Measurements from ENCODE around the gene FOSL2.

Gene FOSL2

GRCh38 chr2:28387082-28387960, 5.3 kb upstream of the FOSL2 start:
- TF ChIP-seq CTCF (IDR thresholded peaks at IDR 0.05; ENCODE audit: low read length) (no peak), EZH2 (optimal IDR thresholded peaks at IDR 0.05; ENCODE audit: low read depth, low read length) (no peak), EZH2phosphoT487 (IDR thresholded peaks at IDR 0.05; ENCODE audit: low read length) (no peak)
- H3K9me2 ChIP-seq (replicated peaks; ENCODE audit: insufficient read depth, low read length) = no peaks in the 10 kb centered on the region
- H3K4me1 ChIP-seq (ENCODE audit: low read length) = no peaks in the 10 kb centered on the region
- H3K36me3 ChIP-seq (replicated peaks; ENCODE audit: insufficient read depth, low read length) = no peaks in the 10 kb centered on the region
- no peak overlapping the region for H3K4me2 ChIP-seq (ENCODE audit: low read depth, low read length)
- no peaks in the 10 kb centered on the region for H3K9me3 ChIP-seq (replicated peaks; ENCODE audit: insufficient read depth, low read length)
- no peaks in the 10 kb centered on the region for H3K79me2 ChIP-seq (ENCODE audit: low read length)
- no peaks in the 10 kb centered on the region for H4K20me1 ChIP-seq (ENCODE audit: insufficient read depth, low read length)
- DNase-seq = no peak
- H3K9ac ChIP-seq (ENCODE audit: low read length) = no peak overlapping the region
- peaks cover 21% of the 10 kb centered on the region for H3F3A ChIP-seq (ENCODE audit: insufficient read depth, low read length)
- no peak overlapping the region for H3K27ac ChIP-seq (ENCODE audit: low read length)
- no peak overlapping the region for H2AFZ ChIP-seq (ENCODE audit: low read length)
- no peak overlapping the region for H3K4me3 ChIP-seq (ENCODE audit: low read length)
- H3K27me3 ChIP-seq (replicated peaks; ENCODE audit: insufficient read depth, low read length) = no peaks in the 10 kb centered on the region

GRCh38 chr2:28389399-28390240, 3.0 kb upstream of the FOSL2 start:
- peak overlapping the region; percentile 98 for H3K4me3 ChIP-seq (ENCODE audit: low read length)
- H3K9ac ChIP-seq (ENCODE audit: low read length) = peak overlapping the region; percentile 96
- DNase-seq = no peak
- no peaks in the 10 kb centered on the region for H3K9me2 ChIP-seq (replicated peaks; ENCODE audit: insufficient read depth, low read length)
- peaks cover 11% of the 10 kb centered on the region for H3K79me2 ChIP-seq (ENCODE audit: low read length)
- H2AFZ ChIP-seq (ENCODE audit: low read length) = peak overlapping the region; percentile 90
- peaks cover 2% of the 10 kb centered on the region; the same call in 1 of the 2 replicates for H3K4me1 ChIP-seq (ENCODE audit: low read length)
- peak overlapping the region; percentile 98; the same call in 1 of the 2 replicates for H3K27ac ChIP-seq (ENCODE audit: low read length)
- no peaks in the 10 kb centered on the region for H4K20me1 ChIP-seq (ENCODE audit: insufficient read depth, low read length)
- H3F3A ChIP-seq (ENCODE audit: insufficient read depth, low read length) = peaks cover 30% of the 10 kb centered on the region
- H3K27me3 ChIP-seq (replicated peaks; ENCODE audit: insufficient read depth, low read length) = no peaks in the 10 kb centered on the region
- no peaks in the 10 kb centered on the region for H3K36me3 ChIP-seq (replicated peaks; ENCODE audit: insufficient read depth, low read length)
- H3K4me2 ChIP-seq (ENCODE audit: low read depth, low read length) = peak overlapping the region; percentile 85
- TF ChIP-seq CTCF (IDR thresholded peaks at IDR 0.05; ENCODE audit: low read length) = no peak; the same call in 1 of the 2 replicates
- TF ChIP-seq EZH2phosphoT487 (IDR thresholded peaks at IDR 0.05; ENCODE audit: low read length) = no peak
- TF ChIP-seq EZH2 (optimal IDR thresholded peaks at IDR 0.05; ENCODE audit: low read depth, low read length) = no peak
- no peaks in the 10 kb centered on the region for H3K9me3 ChIP-seq (replicated peaks; ENCODE audit: insufficient read depth, low read length)

- Histone ChIP-seq H3K9me3 (replicated peaks; ENCODE audit: insufficient read depth, low read length) (no peaks in the 10 kb centered on the region), H3K4me2 (ENCODE audit: low read depth, low read length) (peak overlapping the region; percentile 99), H3F3A (ENCODE audit: insufficient read depth, low read length) (peaks cover 30% of the 10 kb centered on the region), H4K20me1 (ENCODE audit: insufficient read depth, low read length) (no peaks in the 10 kb centered on the region), H3K9me2 (replicated peaks; ENCODE audit: insufficient read depth, low read length) (no peaks in the 10 kb centered on the region), H3K9ac (ENCODE audit: low read length) (peak overlapping the region; percentile 96), H3K4me3 (ENCODE audit: low read length) (peak overlapping the region; percentile 98), H3K4me1 (ENCODE audit: low read length) (peaks cover 3% of the 10 kb centered on the region; the same call in 1 of the 2 replicates), H3K36me3 (replicated peaks; ENCODE audit: insufficient read depth, low read length) (no peaks in the 10 kb centered on the region), H2AFZ (ENCODE audit: low read length) (peak overlapping the region; percentile 90), H3K79me2 (ENCODE audit: low read length) (peaks cover 17% of the 10 kb centered on the region), H3K27me3 (replicated peaks; ENCODE audit: insufficient read depth, low read length) (no peaks in the 10 kb centered on the region), H3K27ac (ENCODE audit: low read length) (peak overlapping the region; percentile 98)
- DNase-seq = peak; percentile 88
- TF ChIP-seq EZH2 (optimal IDR thresholded peaks at IDR 0.05; ENCODE audit: low read depth, low read length) (no peak), EZH2phosphoT487 (IDR thresholded peaks at IDR 0.05; ENCODE audit: low read length) (no peak)
Measured at GRCh38 chr2:28390241-28390745, 2.4 kb upstream of the FOSL2 start.
